Measurements from ENCODE around the gene CISD1.

CISD1 gene

GRCh38 chr10:58266003-58266825 lies 2.7 kb upstream of the CISD1 start:
- DNase-seq = peak; percentile 21 to 47

- DNase-seq = peak; percentile 56 to 74
Observed at GRCh38 chr10:58266826-58267712, 1.9 kb upstream of the CISD1 start.

- peak; percentile 97 for DNase-seq
Observed at GRCh38 chr10:58267713-58268453, 1.1 kb upstream of the CISD1 start, which contains the start of gene IPMK. TSS of gene IPMK (minus strand) at chr10:58267894. CDS start at chr10:58267611, 283 bp downstream.

- no peak for DNase-seq
Observed at GRCh38 chr10:58268454-58268945, 462 bp upstream of the CISD1 start.

- no peak for DNase-seq
Observed at GRCh38 chr10:58269782-58270290, 874 bp downstream of the CISD1 start.

GRCh38 chr10:58275261-58275660 lies 6.3 kb downstream of the CISD1 start:
- DNase-seq = no peak

- DNase-seq = no peak
Observed at GRCh38 chr10:58275908-58276307, 6.9 kb downstream of the CISD1 start.

GRCh38 chr10:58278274-58278961 lies 9.5 kb downstream of the CISD1 start:
- no peak for DNase-seq

GRCh38 chr10:58278962-58279307 lies 10.0 kb downstream of the CISD1 start:
- no peak for DNase-seq

- DNase-seq = no peak
Observed at GRCh38 chr10:58280477-58280876, 11.5 kb downstream of the CISD1 start.

- no peak for DNase-seq
Observed at GRCh38 chr10:58281092-58281752, 12.3 kb downstream of the CISD1 start.

GRCh38 chr10:58282615-58283014 lies 13.7 kb downstream of the CISD1 start:
- peak; percentile 20 to 38 for DNase-seq

GRCh38 chr10:58291538-58292174 lies 22.7 kb downstream of the CISD1 start:
- peak; percentile 31 to 59 for DNase-seq

GRCh38 chr10:58293989-58294388 lies 25.0 kb downstream of the CISD1 start:
- DNase-seq = no peak

GRCh38 chr10:58299580-58299979 lies 30.6 kb downstream of the CISD1 start:
- peak; percentile 51 to 58 for DNase-seq

- no peak for DNase-seq
Observed at GRCh38 chr10:58300676-58301075, 31.7 kb downstream of the CISD1 start.

GRCh38 chr10:58302254-58302653 lies 33.3 kb downstream of the CISD1 start:
- DNase-seq = no peak

GRCh38 chr10:58304099-58304633 lies 35.2 kb downstream of the CISD1 start:
- no peak for DNase-seq

GRCh38 chr10:58305821-58306220 lies 36.9 kb downstream of the CISD1 start:
- DNase-seq = no peak

- DNase-seq = no peak
Observed at GRCh38 chr10:58307676-58308075, 38.7 kb downstream of the CISD1 start.

- no peak for DNase-seq
Observed at GRCh38 chr10:58311026-58311425, 42.1 kb downstream of the CISD1 start.
